ENCODE measurements around the gene ZNF385D. TPM values are rescaled to one million over a fixed set of nuclear protein-coding genes. Genes with fewer than 3 reads are reported as not detected.

Gene ZNF385D
- polyA plus RNA-seq, 1 of the 3 experiments (the other 2 are of a cell fraction): 1.8 TPM

DNA sequence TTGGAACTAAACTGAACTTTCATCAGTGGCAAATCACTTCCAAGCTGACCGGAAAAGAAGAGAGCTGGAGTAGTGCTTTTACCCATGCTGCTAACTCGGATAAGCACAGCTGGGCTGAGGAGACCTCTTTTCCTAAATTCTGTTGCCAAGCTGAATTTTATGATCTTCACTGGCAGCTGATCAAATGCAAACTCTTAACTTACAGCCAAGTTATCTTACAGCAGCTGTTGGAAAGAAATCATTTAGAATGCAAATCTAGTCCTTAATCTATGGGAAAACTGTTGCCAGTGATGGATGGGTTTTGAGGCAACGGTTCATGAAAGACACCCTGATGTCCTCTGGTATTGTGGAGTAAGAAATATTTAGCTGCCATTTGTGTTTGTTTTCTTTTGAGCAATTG lies 216.5 kb downstream of the ZNF385D start:
- no peak for DNase-seq
- Histone ChIP-seq H3F3A (replicated peaks; ENCODE audit: insufficient read depth) (no peaks in the 10 kb centered on the region), H3K4me2 (no peak overlapping the region), H3K4me3 (ENCODE audit: low read depth in 2 of 2, low read length in 1 of 2) (no peak overlapping the region), H3K9me3 (no peaks in the 10 kb centered on the region), H3K9me2 (no peaks in the 10 kb centered on the region), H3K79me2 (ENCODE audit: insufficient read depth) (no peaks in the 10 kb centered on the region), H3K27me3 (ENCODE audit: insufficient read depth) (no peaks in the 10 kb centered on the region), H3K36me3 (replicated peaks in 1 of 2; ENCODE audit: control insufficient read depth in 1 of 2, insufficient read depth in 2 of 2, low read length in 1 of 2) (no peaks in the 10 kb centered on the region), H3K4me1 (ENCODE audit: control insufficient read depth in 1 of 2, insufficient read depth in 2 of 2, low read depth in 1 of 2, low read length in 1 of 2) (no peaks in the 10 kb centered on the region; a peak in 1 of 4 replicates), H3K9ac (no peak overlapping the region), H2AFZ (ENCODE audit: low read depth) (no peak overlapping the region), H3K27ac (ENCODE audit: low read depth in 2 of 2, low read length in 1 of 2) (no peak overlapping the region), H4K20me1 (ENCODE audit: insufficient read depth) (no peaks in the 10 kb centered on the region)
- TF ChIP-seq MEF2A (IDR thresholded peaks at IDR 0.05; ENCODE audit: borderline replicate concordance, low read depth): no peak
- no peak for TF ChIP-seq EZH2phosphoT487 (IDR thresholded peaks at IDR 0.05; ENCODE audit: borderline replicate concordance, low read depth)
- no peak for TF ChIP-seq IRF3 (IDR thresholded peaks at IDR 0.05; ENCODE audit: low read depth, low read length)
- TF ChIP-seq FOXM1 (IDR thresholded peaks at IDR 0.05; ENCODE audit: low read depth): no peak
- no peak for TF ChIP-seq NRF1 (IDR thresholded peaks at IDR 0.05; ENCODE audit: low read depth, low read length)
- TF ChIP-seq, protein P1, sequence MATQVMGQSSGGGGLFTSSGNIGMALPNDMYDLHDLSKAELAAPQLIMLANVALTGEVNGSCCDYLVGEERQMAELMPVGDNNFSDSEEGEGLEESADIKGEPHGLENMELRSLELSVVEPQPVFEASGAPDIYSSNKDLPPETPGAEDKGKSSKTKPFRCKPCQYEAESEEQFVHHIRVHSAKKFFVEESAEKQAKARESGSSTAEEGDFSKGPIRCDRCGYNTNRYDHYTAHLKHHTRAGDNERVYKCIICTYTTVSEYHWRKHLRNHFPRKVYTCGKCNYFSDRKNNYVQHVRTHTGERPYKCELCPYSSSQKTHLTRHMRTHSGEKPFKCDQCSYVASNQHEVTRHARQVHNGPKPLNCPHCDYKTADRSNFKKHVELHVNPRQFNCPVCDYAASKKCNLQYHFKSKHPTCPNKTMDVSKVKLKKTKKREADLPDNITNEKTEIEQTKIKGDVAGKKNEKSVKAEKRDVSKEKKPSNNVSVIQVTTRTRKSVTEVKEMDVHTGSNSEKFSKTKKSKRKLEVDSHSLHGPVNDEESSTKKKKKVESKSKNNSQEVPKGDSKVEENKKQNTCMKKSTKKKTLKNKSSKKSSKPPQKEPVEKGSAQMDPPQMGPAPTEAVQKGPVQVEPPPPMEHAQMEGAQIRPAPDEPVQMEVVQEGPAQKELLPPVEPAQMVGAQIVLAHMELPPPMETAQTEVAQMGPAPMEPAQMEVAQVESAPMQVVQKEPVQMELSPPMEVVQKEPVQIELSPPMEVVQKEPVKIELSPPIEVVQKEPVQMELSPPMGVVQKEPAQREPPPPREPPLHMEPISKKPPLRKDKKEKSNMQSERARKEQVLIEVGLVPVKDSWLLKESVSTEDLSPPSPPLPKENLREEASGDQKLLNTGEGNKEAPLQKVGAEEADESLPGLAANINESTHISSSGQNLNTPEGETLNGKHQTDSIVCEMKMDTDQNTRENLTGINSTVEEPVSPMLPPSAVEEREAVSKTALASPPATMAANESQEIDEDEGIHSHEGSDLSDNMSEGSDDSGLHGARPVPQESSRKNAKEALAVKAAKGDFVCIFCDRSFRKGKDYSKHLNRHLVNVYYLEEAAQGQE (IDR thresholded peaks at IDR 0.05; ENCODE audit: low read depth, low read length): no peak
- WGBS (ENCODE audit: low lambda C conversion rate): 72% methylated on average over 3 of the region's 3 CpGs
- POLR2A ChIA-PET: no interaction called here
- CTCF ChIA-PET: no interaction called here

- POLR2A ChIA-PET: no interaction called here
- H3K4me3 ChIP-seq (ENCODE audit: low read depth in 2 of 2, low read length in 1 of 2): no peak overlapping the region
- H3K79me2 ChIP-seq (ENCODE audit: insufficient read depth): no peaks in the 10 kb centered on the region
- H3K27me3 ChIP-seq (ENCODE audit: insufficient read depth): no peaks in the 10 kb centered on the region
- H3K4me1 ChIP-seq (ENCODE audit: control insufficient read depth in 1 of 2, insufficient read depth in 2 of 2, low read depth in 1 of 2, low read length in 1 of 2): no peaks in the 10 kb centered on the region
- no peaks in the 10 kb centered on the region for H3K36me3 ChIP-seq (replicated peaks in 1 of 2; ENCODE audit: control insufficient read depth in 1 of 2, insufficient read depth in 2 of 2, low read length in 1 of 2)
- no peaks in the 10 kb centered on the region for H3K9me2 ChIP-seq
- H3K9ac ChIP-seq: no peak overlapping the region
- no peaks in the 10 kb centered on the region for H4K20me1 ChIP-seq (ENCODE audit: insufficient read depth)
- 71% methylated on average over 5 of the region's 5 CpGs for WGBS (ENCODE audit: low lambda C conversion rate)
- H3K4me2 ChIP-seq: no peak overlapping the region
- CTCF ChIA-PET: no interaction called here
- no peaks in the 10 kb centered on the region for H3K9me3 ChIP-seq
- DNase-seq: no peak
- no peak overlapping the region for H3K27ac ChIP-seq (ENCODE audit: low read depth in 2 of 2, low read length in 1 of 2)
- H3F3A ChIP-seq (replicated peaks; ENCODE audit: insufficient read depth): no peaks in the 10 kb centered on the region
- no peak overlapping the region for H2AFZ ChIP-seq (ENCODE audit: low read depth)
- TF ChIP-seq FOXM1 (IDR thresholded peaks at IDR 0.05; ENCODE audit: low read depth): no peak
- TF ChIP-seq, protein P2, sequence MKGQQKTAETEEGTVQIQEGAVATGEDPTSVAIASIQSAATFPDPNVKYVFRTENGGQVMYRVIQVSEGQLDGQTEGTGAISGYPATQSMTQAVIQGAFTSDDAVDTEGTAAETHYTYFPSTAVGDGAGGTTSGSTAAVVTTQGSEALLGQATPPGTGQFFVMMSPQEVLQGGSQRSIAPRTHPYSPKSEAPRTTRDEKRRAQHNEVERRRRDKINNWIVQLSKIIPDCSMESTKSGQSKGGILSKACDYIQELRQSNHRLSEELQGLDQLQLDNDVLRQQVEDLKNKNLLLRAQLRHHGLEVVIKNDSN (IDR thresholded peaks at IDR 0.05; ENCODE audit: borderline replicate concordance, low read depth): no peak
- no peak for TF ChIP-seq MXI1 (IDR thresholded peaks at IDR 0.05; ENCODE audit: low read depth, low read length)
- TF ChIP-seq GATA2 (CRISPR knock-in tag; IDR thresholded peaks at IDR 0.05): no peak
- no peak for TF ChIP-seq SMC3 (IDR thresholded peaks at IDR 0.05; ENCODE audit: low read depth, low read length)
- TF ChIP-seq EZH2phosphoT487 (IDR thresholded peaks at IDR 0.05; ENCODE audit: borderline replicate concordance, low read depth): no peak
- no peak for TF ChIP-seq YY1 (IDR thresholded peaks at IDR 0.05; ENCODE audit: low read depth)
- no peak for TF ChIP-seq CTCF (IDR thresholded peaks at IDR 0.05)
- TF ChIP-seq, protein P3, sequence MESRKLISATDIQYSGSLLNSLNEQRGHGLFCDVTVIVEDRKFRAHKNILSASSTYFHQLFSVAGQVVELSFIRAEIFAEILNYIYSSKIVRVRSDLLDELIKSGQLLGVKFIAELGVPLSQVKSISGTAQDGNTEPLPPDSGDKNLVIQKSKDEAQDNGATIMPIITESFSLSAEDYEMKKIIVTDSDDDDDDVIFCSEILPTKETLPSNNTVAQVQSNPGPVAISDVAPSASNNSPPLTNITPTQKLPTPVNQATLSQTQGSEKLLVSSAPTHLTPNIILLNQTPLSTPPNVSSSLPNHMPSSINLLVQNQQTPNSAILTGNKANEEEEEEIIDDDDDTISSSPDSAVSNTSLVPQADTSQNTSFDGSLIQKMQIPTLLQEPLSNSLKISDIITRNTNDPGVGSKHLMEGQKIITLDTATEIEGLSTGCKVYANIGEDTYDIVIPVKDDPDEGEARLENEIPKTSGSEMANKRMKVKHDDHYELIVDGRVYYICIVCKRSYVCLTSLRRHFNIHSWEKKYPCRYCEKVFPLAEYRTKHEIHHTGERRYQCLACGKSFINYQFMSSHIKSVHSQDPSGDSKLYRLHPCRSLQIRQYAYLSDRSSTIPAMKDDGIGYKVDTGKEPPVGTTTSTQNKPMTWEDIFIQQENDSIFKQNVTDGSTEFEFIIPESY (IDR thresholded peaks at IDR 0.05; ENCODE audit: borderline replicate concordance, low read depth): no peak
- TF ChIP-seq, protein P4, sequence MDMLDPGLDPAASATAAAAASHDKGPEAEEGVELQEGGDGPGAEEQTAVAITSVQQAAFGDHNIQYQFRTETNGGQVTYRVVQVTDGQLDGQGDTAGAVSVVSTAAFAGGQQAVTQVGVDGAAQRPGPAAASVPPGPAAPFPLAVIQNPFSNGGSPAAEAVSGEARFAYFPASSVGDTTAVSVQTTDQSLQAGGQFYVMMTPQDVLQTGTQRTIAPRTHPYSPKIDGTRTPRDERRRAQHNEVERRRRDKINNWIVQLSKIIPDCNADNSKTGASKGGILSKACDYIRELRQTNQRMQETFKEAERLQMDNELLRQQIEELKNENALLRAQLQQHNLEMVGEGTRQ (IDR thresholded peaks at IDR 0.05; ENCODE audit: borderline replicate concordance, low read depth, low read length): no peak
- no peak for TF ChIP-seq RXRA (IDR thresholded peaks at IDR 0.05; ENCODE audit: borderline replicate concordance, low read depth)
- no peak for TF ChIP-seq RAD21 (IDR thresholded peaks at IDR 0.05; ENCODE audit: low read length)
- TF ChIP-seq EP300 (IDR thresholded peaks at IDR 0.05; ENCODE audit: borderline replicate concordance in 1 of 2, low read depth in 1 of 2, low read length in 1 of 2): no peak
Observed at GRCh38 chr3:21533002-21533401, 218.0 kb downstream of the ZNF385D start.

All from SK-N-SH (cell line).